Right renal cortex interstitium (tissue), 3 donors: Measurements from ENCODE around the gene LAMP1. TPM values are rescaled to one million over a fixed set of nuclear protein-coding genes. Genes with fewer than 3 reads are reported as not detected.
"Not testable (repeated sequence)": the region's sequence is repeated elsewhere in the genome, so short reads cannot be mapped to it uniquely, and the experiment has no call there.

ENCODE experiments used
- DNase-seq, 3 donors: peaks; one replicate each; pipeline ENCODE4 v3.0.0-alpha.2; 2013; ENCODE audit warnings: low read depth in 3 of 3, low spot score in 2 of 3
- polyA plus RNA-seq, 3 donors: library from polyadenylated mRNA; unstranded; fragments of 120-200 nt; gene quantifications; one replicate each; pipeline ENCODE4 v1.2.1, GENCODE V29; 2013; ENCODE audit not compliant: insufficient read length in 3 of 3

Gene LAMP1
- polyA plus RNA-seq, 3 donors: 173 to 191 (median 182) TPM

DNA sequence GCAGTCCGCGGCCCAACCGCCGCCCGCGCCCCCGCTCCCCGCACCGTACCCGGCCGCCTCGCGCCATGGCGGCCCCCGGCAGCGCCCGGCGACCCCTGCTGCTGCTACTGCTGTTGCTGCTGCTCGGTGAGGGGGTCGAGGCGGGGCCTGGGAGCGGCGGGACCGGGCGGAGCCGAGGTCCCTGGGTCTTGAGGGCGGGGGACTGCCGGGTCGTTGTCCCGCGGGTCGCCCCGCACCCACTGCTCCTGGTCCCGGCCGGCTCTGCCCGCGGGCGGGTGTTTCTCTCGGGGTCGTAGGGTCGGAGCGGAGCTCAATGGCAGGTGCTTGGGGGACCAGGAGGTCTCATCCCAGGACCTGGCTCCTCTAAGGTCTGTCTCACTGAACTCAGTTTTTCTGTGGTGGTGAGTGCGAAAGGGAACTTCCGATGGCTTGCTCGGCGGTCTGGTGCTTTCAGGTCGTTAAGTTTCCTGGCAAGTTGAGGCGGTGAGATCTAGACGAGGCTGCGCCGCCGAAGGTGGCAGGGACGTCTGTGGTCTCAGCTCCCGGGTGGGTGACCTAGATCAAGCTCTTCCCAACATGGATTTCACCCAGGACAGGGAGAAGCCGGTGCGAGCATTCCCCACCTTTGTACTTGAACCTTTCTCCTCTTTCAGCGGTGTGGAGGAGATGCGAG lies 467 bp downstream of the LAMP1 start:
- no peak for DNase-seq

DNA sequence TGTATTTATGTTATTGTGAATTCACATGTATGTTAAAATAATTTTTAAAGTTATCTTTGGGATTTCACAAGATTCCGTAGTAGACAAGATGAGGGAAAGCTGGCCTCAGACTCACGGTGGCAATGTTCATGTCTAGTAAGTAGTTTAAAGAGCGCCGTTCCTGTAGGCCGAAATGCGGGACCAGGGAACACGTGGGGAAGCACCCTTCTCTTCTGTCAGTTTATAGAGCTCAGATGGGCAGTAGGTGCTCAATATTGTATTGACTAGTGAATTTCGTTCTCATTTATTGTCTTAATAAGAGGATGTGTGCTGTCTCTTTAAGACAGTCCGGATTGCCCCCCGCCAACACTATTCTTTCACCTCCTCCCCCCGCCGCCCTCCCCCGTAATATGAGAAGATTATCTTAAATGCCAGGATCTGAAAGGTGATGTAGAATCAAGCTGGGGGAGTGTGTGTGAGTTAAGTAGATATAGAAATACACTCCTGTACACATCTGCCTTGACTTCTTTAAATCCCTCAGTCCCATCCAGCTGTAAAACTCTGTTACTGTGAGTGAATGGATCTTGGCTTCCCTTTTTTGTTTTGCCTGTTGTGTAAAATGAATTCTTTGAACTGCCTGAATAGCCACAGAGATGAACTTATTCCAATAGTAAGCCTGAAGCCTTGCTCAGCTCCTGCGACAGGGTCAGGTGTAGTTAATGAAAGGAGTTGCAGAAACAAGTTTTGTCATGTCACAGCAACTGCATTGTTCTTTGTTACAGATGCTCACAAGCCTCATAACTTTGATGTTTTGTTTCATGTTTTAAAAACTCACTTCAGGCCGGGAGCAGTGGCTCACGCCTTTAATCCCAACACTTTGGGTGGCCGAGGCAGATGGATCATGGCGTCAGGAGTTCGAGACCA lies 1.3 kb downstream of the LAMP1 start:
- no peak for DNase-seq

GRCh38 chr13:113299951-113300350 lies 2.9 kb downstream of the LAMP1 start:
- DNase-seq: no peak

- no peak for DNase-seq
Observed at GRCh38 chr13:113302986-113303385, 5.9 kb downstream of the LAMP1 start.

- DNase-seq: no peak
Observed at GRCh38 chr13:113304121-113304520, 7.1 kb downstream of the LAMP1 start.

DNA sequence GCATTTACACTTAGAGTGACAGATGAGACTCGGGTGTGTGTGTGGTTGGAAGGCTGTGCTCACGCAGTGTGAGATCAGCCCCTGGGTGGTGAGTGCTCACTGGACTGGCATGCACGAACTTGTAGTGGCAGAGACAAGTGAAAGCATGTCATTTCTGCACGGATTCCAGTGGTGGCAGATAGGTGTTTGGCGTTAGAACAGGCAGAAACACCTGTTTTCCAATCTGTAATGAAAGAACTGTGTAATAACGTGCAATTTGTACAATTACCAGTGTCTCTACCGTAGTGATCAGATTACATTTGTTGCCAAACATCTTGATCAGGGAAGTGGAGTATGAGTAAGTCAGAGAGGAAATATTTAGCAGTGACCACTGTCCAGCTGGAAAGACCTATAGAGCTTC lies 8.2 kb downstream of the LAMP1 start:
- DNase-seq: no peak

DNA sequence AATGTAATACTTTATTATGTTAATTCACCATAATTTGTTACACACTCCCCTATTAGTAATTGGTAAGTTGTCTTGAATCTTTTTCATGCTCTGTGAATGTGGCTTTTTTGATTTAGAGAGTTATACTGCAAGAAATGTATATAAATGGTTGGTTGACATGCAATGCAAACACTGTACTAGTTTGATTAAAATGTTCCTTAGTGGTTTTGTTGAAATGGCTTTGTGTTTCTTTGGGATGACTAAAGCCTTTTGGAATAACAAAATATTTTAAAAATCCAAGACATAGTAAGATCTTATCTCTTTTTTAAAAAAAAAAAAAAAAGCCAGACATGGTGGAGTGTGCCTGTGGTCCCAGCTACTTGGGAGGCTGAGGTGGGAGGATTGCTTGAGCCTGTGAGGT lies 10.5 kb downstream of the LAMP1 start:
- no peak for DNase-seq

GRCh38 chr13:113309473-113309872 lies 12.4 kb downstream of the LAMP1 start:
- no peak for DNase-seq

GRCh38 chr13:113314112-113314511 lies 17.1 kb downstream of the LAMP1 start:
- not testable (repeated sequence) for DNase-seq

GRCh38 chr13:113314895-113315470 lies 17.9 kb downstream of the LAMP1 start:
- DNase-seq: not testable (repeated sequence)

DNA sequence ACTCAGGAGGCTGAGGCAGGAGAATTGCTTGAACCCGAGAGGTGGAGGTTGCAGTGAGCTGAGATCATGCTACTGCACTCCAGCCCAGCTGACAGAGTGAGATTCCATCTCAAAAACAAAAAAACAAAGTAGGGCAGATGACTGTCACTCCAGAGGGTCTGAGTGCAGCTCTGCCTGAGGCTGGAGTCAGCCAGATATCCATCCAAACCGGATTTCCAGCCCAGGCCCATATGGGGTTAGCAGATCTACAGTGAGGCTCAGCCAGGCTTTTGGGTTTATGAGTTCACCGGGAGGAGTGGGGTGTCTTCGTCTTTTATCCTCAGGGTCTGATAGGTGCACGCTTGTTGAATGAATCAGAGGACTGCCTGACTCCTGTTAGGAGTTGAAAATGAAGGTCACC lies 19.0 kb downstream of the LAMP1 start:
- no peak for DNase-seq

- DNase-seq: no peak
Observed at GRCh38 chr13:113317031-113317430, 20.0 kb downstream of the LAMP1 start.

- no peak for DNase-seq
Observed at GRCh38 chr13:113318956-113319355, 21.9 kb downstream of the LAMP1 start.

GRCh38 chr13:113319371-113319770 lies 22.3 kb downstream of the LAMP1 start:
- no peak for DNase-seq

GRCh38 chr13:113320226-113320875 lies 23.3 kb downstream of the LAMP1 start:
- no peak for DNase-seq

DNA sequence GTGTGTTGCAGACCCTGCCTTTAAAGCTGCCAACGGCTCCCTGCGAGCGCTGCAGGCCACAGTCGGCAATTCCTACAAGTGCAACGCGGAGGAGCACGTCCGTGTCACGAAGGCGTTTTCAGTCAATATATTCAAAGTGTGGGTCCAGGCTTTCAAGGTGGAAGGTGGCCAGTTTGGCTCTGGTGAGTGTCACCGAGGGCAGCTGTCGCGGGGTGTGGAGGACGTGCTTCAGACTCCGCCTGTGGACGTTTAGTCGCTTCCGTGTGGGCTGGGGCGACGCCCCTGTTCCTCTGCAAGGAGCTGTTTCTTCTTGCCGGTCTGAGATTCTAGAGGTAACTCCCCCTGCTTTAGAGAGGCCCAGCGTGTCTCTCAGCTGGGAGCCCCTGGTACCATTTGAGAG lies 24.5 kb downstream of the LAMP1 start:
- no peak for DNase-seq

- DNase-seq: no peak
Observed at GRCh38 chr13:113322043-113322461, 25.0 kb downstream of the LAMP1 start.

DNA sequence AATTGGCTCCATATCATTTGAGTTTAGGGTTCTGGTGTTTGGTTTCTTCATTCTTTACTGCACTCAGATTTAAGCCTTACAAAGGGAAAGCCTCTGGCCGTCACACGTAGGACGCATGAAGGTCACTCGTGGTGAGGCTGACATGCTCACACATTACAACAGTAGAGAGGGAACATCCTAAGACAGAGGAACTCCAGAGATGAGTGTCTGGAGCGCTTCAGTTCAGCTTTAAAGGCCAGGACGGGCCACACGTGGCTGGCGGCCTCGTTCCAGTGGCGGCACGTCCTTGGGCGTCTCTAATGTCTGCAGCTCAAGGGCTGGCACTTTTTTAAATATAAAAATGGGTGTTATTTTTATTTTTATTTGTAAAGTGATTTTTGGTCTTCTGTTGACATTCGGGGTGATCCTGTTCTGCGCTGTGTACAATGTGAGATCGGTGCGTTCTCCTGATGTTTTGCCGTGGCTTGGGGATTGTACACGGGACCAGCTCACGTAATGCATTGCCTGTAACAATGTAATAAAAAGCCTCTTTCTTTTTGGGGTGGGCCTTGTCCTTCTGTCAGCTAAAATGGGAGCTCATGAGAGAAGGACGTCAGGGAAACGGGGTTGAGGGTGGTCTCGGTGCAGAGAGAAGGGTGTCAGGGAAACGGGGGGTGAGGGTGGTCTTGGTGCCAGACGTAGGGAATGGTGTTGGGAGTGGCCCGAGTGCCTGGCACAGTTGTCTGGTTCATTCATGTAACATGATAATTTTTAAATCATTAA lies 26.0 kb downstream of the LAMP1 start:
- DNase-seq: no peak

- DNase-seq: no peak
Observed at GRCh38 chr13:113323869-113324268, 26.8 kb downstream of the LAMP1 start.

DNA sequence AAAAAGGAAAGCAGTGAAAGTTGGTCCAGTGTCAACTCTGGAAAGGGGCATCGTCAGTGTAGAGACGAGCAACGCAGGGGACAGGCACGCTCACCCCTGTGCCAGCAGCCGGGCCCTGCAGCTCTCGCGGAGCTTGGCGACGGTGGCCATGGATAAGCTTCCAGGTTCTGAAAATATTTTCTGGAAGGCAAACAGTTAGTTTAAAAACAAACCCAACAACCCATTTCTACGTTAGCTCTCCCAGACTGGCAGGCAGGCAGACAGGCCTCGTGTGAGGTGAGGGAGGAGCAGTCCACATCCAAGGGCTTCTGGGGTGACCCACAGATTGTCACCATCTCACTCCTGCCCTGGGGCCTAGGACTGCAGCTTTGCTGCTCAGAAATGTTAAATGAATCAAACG lies 27.4 kb downstream of the LAMP1 start:
- DNase-seq: no peak
